ENCODE results near the gene GNG4.

- TF ChIP-seq, protein P1, sequence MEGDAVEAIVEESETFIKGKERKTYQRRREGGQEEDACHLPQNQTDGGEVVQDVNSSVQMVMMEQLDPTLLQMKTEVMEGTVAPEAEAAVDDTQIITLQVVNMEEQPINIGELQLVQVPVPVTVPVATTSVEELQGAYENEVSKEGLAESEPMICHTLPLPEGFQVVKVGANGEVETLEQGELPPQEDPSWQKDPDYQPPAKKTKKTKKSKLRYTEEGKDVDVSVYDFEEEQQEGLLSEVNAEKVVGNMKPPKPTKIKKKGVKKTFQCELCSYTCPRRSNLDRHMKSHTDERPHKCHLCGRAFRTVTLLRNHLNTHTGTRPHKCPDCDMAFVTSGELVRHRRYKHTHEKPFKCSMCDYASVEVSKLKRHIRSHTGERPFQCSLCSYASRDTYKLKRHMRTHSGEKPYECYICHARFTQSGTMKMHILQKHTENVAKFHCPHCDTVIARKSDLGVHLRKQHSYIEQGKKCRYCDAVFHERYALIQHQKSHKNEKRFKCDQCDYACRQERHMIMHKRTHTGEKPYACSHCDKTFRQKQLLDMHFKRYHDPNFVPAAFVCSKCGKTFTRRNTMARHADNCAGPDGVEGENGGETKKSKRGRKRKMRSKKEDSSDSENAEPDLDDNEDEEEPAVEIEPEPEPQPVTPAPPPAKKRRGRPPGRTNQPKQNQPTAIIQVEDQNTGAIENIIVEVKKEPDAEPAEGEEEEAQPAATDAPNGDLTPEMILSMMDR (conservative IDR thresholded peaks at IDR 0.05; ENCODE audit: low read length) = no peak
- no peak for TF ChIP-seq EZH2phosphoT487 (IDR thresholded peaks at IDR 0.05; ENCODE audit: borderline replicate concordance, low read depth, low read length)
Measured at GRCh38 chr1:235648407-235648907, 1.1 kb downstream of the GNG4 start.

Data from OCI-LY7 (cell line).